ENCODE data around the gene USP49. TPM values are rescaled to one million over a fixed set of nuclear protein-coding genes. Genes with fewer than 3 reads are reported as not detected.

Gene USP49
- total and polyA plus RNA-seq, 8 donors = 0.50 to 26.3 (median 4.6) TPM

DNA sequence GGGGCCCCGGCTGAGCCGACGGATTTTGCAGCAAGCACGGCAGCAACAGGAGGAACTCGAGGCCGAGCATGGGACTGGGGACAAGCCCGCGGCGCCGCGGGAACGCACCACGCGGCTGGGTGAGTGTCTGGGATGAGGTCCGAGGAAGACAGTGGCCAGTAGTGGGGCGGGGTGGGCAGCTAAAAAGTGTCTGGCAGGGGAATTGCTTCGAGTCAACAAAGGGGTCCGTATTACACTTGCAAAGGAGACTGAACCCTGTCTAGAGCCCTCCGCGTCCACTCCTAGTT, 26.5 kb upstream of the USP49 start:
- 0 to 2% (median 0%) methylated on average over 6 to 20 of the region's 20 CpGs for WGBS, 5 donors
- Histone ChIP-seq H3K4me1 (peaks cover 30 to 64% (median 45%) of the 10 kb centered on the region in 4 donors), H3K9me3 (no peaks in the 10 kb centered on the region), H3K36me3 (peaks cover 0 to 21% (median 9%) of the 10 kb centered on the region in 4 donors), H3K4me3 (peak overlapping the region; percentile 72 to 97 (median 91)), H3K27me3 (no peaks in the 10 kb centered on the region), H3K27ac (peak overlapping the region; percentile 93 to 99 (median 99))
- TF ChIP-seq, protein P1, sequence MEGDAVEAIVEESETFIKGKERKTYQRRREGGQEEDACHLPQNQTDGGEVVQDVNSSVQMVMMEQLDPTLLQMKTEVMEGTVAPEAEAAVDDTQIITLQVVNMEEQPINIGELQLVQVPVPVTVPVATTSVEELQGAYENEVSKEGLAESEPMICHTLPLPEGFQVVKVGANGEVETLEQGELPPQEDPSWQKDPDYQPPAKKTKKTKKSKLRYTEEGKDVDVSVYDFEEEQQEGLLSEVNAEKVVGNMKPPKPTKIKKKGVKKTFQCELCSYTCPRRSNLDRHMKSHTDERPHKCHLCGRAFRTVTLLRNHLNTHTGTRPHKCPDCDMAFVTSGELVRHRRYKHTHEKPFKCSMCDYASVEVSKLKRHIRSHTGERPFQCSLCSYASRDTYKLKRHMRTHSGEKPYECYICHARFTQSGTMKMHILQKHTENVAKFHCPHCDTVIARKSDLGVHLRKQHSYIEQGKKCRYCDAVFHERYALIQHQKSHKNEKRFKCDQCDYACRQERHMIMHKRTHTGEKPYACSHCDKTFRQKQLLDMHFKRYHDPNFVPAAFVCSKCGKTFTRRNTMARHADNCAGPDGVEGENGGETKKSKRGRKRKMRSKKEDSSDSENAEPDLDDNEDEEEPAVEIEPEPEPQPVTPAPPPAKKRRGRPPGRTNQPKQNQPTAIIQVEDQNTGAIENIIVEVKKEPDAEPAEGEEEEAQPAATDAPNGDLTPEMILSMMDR (IDR thresholded peaks at IDR 0.05) = no peak
- TF ChIP-seq POLR2A (IDR thresholded peaks at IDR 0.05) = no peak
- TF ChIP-seq EP300 (IDR thresholded peaks at IDR 0.05) = no peak
- TF ChIP-seq POLR2AphosphoS5 (IDR thresholded peaks at IDR 0.05) = no peak
- intact Hi-C loops (cut with DNase I; ENCODE audit: low total_unique reads) = no loop called here
- no peak for DNase-seq

DNA sequence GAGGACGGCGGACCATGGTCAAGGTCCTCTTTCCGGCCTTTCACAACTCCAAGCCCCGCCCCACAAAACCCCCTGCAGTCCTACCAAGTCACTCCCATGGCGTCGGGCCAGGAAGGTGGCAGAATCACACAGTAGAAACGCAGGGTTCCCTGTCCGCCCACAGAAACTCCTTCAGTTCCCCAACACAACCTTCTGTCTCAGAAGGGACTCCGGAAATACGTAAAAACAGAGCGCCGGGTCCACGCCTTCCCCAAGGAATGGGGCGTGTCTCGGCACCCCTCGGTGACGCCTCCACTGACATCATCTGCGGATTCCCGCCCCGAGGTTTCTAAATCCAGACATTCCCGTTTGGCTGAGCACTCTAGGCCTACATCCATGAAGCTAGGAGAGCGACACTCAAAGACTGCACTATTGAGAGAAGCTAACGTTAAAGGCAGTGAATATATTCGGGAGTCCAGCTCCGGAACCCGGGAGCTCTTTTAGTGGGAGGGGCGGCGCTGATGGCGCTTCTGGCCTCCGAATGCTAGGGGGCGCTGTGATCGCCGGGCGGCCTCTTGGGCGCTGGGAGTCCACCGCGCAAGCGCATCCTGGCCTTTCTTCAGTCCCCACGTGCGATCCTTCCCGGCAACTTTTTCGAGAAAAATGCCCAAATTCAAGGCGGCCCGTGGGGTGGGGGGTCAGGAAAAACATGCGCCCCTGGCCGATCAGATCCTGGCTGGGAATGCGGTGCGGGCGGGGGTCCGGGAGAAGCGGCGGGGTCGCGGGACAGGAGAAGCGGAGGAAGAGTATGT, 25.9 kb upstream of the USP49 start, which contains the start of the genes BYSL and MED20:
Gene BYSL (plus strand): TSS at position 579 of the 791 bp plus-strand sequence. CDS start 64 bp downstream, at position 643.
Gene MED20 (minus strand): TSS at position 219 of the 791 bp plus-strand sequence. CDS start 121 bp downstream, at position 98.
- peak; percentile 94 to 98 for DNase-seq
- peak within 1 kb of the TSS; percentile 72 to 97 (median 91) for H3K4me3 ChIP-seq
- H3K9me3 ChIP-seq = no peaks in the 10 kb centered on the region
- H3K36me3 ChIP-seq = peaks cover 0 to 27% (median 14%) of the 10 kb centered on the region in 4 donors
- peak within 1 kb of the TSS; percentile 93 to 99 (median 99) for H3K27ac ChIP-seq
- TF ChIP-seq POLR2A (IDR thresholded peaks at IDR 0.05) = peak in 2 of 4 donors; percentile 23 to 61
- TF ChIP-seq EP300 (IDR thresholded peaks at IDR 0.05) = no peak
- peak; percentile 84 to 92 (median 86) for TF ChIP-seq POLR2AphosphoS5 (IDR thresholded peaks at IDR 0.05)
- TF ChIP-seq, protein P1 (IDR thresholded peaks at IDR 0.05) = peak in 5 of 7 experiments; percentile 94 to 99 (median 98)
- intact Hi-C loops (cut with DNase I; ENCODE audit: low total_unique reads) = no loop called here
- WGBS, 5 donors = 0 to 1% (median 0%) methylated on average over 46 to 55 of the region's 55 CpGs
- no peaks in the 10 kb centered on the region for H3K27me3 ChIP-seq
- peaks cover 30 to 64% (median 45%) of the 10 kb centered on the region in 4 donors for H3K4me1 ChIP-seq

DNA sequence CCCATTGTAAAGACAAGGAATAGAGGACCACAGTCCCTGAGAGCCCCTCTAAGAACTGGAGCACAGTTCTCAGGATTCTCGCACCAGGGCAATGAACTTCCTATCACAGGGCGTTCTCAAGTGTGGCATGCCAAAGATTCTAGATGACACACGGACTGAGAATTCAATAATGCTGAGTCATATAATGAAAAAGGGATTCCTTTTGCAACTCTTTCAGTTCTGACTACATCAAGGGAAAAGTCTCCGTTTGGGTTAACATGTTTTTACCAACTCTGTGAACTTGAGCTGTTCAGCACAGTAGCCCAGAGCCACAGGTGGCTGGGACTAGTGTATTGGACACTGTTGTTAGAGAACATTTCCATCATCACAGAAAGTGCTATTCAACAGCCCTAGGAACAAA, 22.4 kb upstream of the USP49 start:
- intact Hi-C loops (cut with DNase I; ENCODE audit: low total_unique reads) = loop anchor here (10.0 kb wide), 1 partner anchor 123 kb away; no protein-coding TSS in a partner anchor

DNA sequence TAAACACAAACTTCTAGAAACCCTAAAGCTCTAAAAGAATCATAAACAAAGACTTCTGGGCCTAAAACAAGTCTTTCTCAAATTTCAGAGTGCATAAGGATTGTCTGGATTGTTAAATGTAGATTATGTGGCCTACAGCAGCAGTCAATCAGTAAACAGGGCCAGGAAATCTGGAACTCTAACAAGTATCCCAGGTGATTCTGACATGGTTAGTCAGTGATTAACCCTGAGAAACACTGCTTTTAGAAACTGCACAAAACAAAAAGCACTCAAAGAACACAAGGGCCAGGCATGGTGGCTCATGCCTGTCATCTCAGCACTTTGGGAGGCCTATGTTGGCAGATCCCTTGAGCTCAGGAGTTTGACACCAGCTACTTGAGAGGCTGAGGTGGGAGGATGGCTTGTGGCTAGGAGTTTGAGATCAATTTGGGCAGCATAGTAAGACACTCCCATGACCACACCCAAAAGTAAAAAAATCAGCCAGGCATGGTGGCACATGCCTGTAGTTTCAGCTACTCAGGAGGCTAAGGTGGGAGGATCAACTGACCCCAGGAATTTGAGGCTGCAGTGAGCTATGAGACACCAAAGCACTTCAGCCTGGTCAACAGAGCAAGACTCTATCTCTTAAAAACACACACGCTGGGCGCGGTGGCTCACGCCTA, 19.8 kb upstream of the USP49 start:
- DNase-seq = no peak
- H3K36me3 ChIP-seq = peaks cover 17 to 64% (median 62%) of the 10 kb centered on the region in 4 donors
- intact Hi-C loops (cut with DNase I; ENCODE audit: low total_unique reads) = loop anchor here (10.0 kb wide), 1 partner anchor 120 kb away; no protein-coding TSS in a partner anchor
- H3K27ac ChIP-seq = no peak overlapping the region
- 91 to 97% (median 96%) methylated on average over 4 of the region's 4 CpGs for WGBS, 5 donors
- TF ChIP-seq, protein P1 (IDR thresholded peaks at IDR 0.05) = no peak
- no peak for TF ChIP-seq EP300 (IDR thresholded peaks at IDR 0.05)
- TF ChIP-seq POLR2A (IDR thresholded peaks at IDR 0.05) = no peak
- TF ChIP-seq POLR2AphosphoS5 (IDR thresholded peaks at IDR 0.05) = no peak
- no peaks in the 10 kb centered on the region for H3K9me3 ChIP-seq
- H3K4me1 ChIP-seq = peaks cover 6 to 37% (median 11%) of the 10 kb centered on the region in 4 donors
- no peak overlapping the region for H3K4me3 ChIP-seq
- H3K27me3 ChIP-seq = no peaks in the 10 kb centered on the region

More for the DNA sequence above, 22.4 kb upstream of the USP49 start:
- 52 to 65% (median 62%) methylated on average over 4 of the region's 4 CpGs for WGBS, 5 donors
- Histone ChIP-seq H3K27me3 (no peaks in the 10 kb centered on the region), H3K4me1 (peaks cover 19 to 52% (median 27%) of the 10 kb centered on the region in 4 donors), H3K36me3 (peaks cover 15 to 46% (median 45%) of the 10 kb centered on the region in 4 donors), H3K9me3 (no peaks in the 10 kb centered on the region), H3K4me3 (no peak overlapping the region), H3K27ac (no peak overlapping the region)
- TF ChIP-seq POLR2A (IDR thresholded peaks at IDR 0.05) (no peak), POLR2AphosphoS5 (IDR thresholded peaks at IDR 0.05) (peak in 1 of 3 donors; percentile 14), EP300 (IDR thresholded peaks at IDR 0.05) (no peak)
- no peak for DNase-seq

All from stomach (tissue), 9 donors.